K562 (cell line): Measurements from ENCODE around the gene MPHOSPH9. TPM values are rescaled to one million over a fixed set of nuclear protein-coding genes. Genes with fewer than 3 reads are reported as not detected.

Experiments used
- BACH1 ChIP-seq: fragments of 200-800 bp; sonication (Bioruptor generic); IDR thresholded peaks from 2 replicates; pipeline ENCODE4 v1.6.1; 2016; ENCODE audit warnings: missing genetic modification characterization, missing compliant biosample characterization
- C11orf30 ChIP-seq: fragments of 450-650 bp; IDR thresholded peaks from 2 replicates; pipeline ENCODE4 v1.6.1; 2016; ENCODE audit warnings: low read depth, mild to moderate bottlenecking
- ESRRA ChIP-seq: fragments of 450-650 bp; IDR thresholded peaks from 2 replicates; pipeline ENCODE4 v1.6.1; 2014; ENCODE audit warnings: low read depth, mild to moderate bottlenecking, moderate library complexity, borderline replicate concordance
- HDGF ChIP-seq: fragments of 450-650 bp; IDR thresholded peaks from 2 replicates; pipeline ENCODE4 v1.6.1; 2016
- JUN ChIP-seq, 2 experiments: sonication (generic) in 1 of 2; formaldehyde crosslinking in 1 of 2; IDR thresholded peaks; 2 replicates each; pipeline versions ENCODE4 v1.6.1 to v1.8.0; 2012 to 2022; ENCODE audit warnings: borderline replicate concordance in 2 of 2, mild to moderate bottlenecking in 2 of 2, improper control_type of control experiment in 1 of 2, low read depth in 1 of 2, low read length in 1 of 2, missing genetic modification reagents in 1 of 2
- JUND ChIP-seq, 2 experiments: IDR thresholded peaks; 2 replicates in 1 of 2; 3 replicates in 1 of 2; pipeline ENCODE4 v1.6.1; 2011; ENCODE audit warnings: borderline replicate concordance in 2 of 2, low read depth in 2 of 2, low read length in 2 of 2, improper control_type of control experiment in 1 of 2, missing biosample characterization in 1 of 2, missing genetic modification characterization in 1 of 2, missing genetic modification reagents in 1 of 2
- KAT8 ChIP-seq: fragments of 450-650 bp; IDR thresholded peaks from 2 replicates; pipeline ENCODE4 v1.6.1; 2016; ENCODE audit warnings: low read depth, mild to moderate bottlenecking
- NRF1 ChIP-seq, 2 experiments: fragments of 450-650 bp; IDR thresholded peaks in 1 of 2; conservative IDR thresholded peaks in 1 of 2; 2 replicates each; pipeline ENCODE4 v1.6.1; 2014; ENCODE audit warnings: mild to moderate bottlenecking in 2 of 2
- POLR3G ChIP-seq: IDR thresholded peaks from 2 replicates; pipeline ENCODE4 v1.6.1; 2011; ENCODE audit not compliant: insufficient read length, insufficient replicate concordance; ENCODE audit errors: extremely low read depth
- RFX5 ChIP-seq: IDR thresholded peaks from 2 replicates; pipeline ENCODE4 v1.6.1; 2011; ENCODE audit warnings: low read depth, mild to moderate bottlenecking, improper control_type of control experiment, low read length
- polyA plus RNA-seq, 8 experiments: library from polyadenylated mRNA; depleted of rRNA in 4 of 8; stranded (reverse) in 5 of 8; unstranded in 3 of 8; fragments of >200 nt; fragmentation: Nextera tagmentation in 2 of 8; fragmentation: Illumina TruSeq in 1 of 8; extraction: Ambion mirVana in 2 of 8; extraction: Trizol in 1 of 8; gene quantifications; 2 replicates each; pipeline versions ENCODE4 v1.2.1 to v1.2.3, GENCODE V29; 2011 to 2014; ENCODE audit warnings: inconsistent platforms in 1 of 8, missing spikeins in 1 of 8
- total RNA-seq, 7 experiments: library from RNA; depleted of rRNA in 6 of 7; stranded (reverse); fragments of >200 nt in 6 of 7; fragmentation: Illumina TruSeq in 2 of 7; extraction: Trizol in 2 of 7; gene quantifications; 2 replicates each; pipeline versions ENCODE4 v1.2.1 to v1.2.3, GENCODE V29; 2011 to 2021; ENCODE audit warnings: low replicate concordance in 1 of 7
- TF ChIP-seq, protein P1 (sequence below), 2 experiments: fragments of 450-650 bp in 1 of 2; sonication (generic) in 1 of 2; formaldehyde crosslinking in 1 of 2; IDR thresholded peaks in 1 of 2; conservative IDR thresholded peaks in 1 of 2; 2 replicates each; pipeline versions ENCODE4 v1.6.1 to v1.8.1; 2016 to 2023; ENCODE audit warnings: mild to moderate bottlenecking in 2 of 2, moderate library complexity in 2 of 2, inconsistent platforms in 1 of 2, missing genetic modification reagents in 1 of 2
- TF ChIP-seq, protein P2 (sequence below): fragments of 250-450 bp; sonication (Bioruptor Pico); IDR thresholded peaks from 2 replicates; pipeline ENCODE4 v1.4.0; 2020; ENCODE audit warnings: mild to moderate bottlenecking, moderate library complexity

MPHOSPH9 gene
- total and polyA plus RNA-seq, 9 of the 15 experiments (the other 6 are each of a cell fraction or from before 2014, with no cell fraction given), result 14.2 to 103 (median 54.5) TPM

GRCh38 chr12:123141615-123142517 is 91.1 kb downstream of the MPHOSPH9 start (continued):
- TF ChIP-seq, protein P1, sequence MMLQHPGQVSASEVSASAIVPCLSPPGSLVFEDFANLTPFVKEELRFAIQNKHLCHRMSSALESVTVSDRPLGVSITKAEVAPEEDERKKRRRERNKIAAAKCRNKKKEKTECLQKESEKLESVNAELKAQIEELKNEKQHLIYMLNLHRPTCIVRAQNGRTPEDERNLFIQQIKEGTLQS (IDR thresholded peaks at IDR 0.05), result peak; percentile 65; the same call in 1 of the 2 replicates
- TF ChIP-seq, protein P1 (CRISPR knock-in tag; conservative IDR thresholded peaks at IDR 0.05), result no peak
- TF ChIP-seq POLR3G, result no peak
- no peak for TF ChIP-seq HDGF
- TF ChIP-seq RFX5, result no peak
- TF ChIP-seq JUND (IDR thresholded peaks at IDR 0.05; ENCODE audit: borderline replicate concordance, low read depth, low read length), result peak; percentile 66; the same call in 1 of the 2 replicates
- no peak for TF ChIP-seq JUND (tag; IDR thresholded peaks at IDR 0.05; ENCODE audit: borderline replicate concordance, low read depth, low read length)
- peak; percentile 43; the same call in 1 of the 2 replicates for TF ChIP-seq ESRRA
- TF ChIP-seq KAT8, result no peak
- TF ChIP-seq NRF1 (conservative IDR thresholded peaks at IDR 0.05 in 1 of 2, IDR thresholded peaks at IDR 0.05 in 1 of 2), result no peak
- TF ChIP-seq, protein P2, sequence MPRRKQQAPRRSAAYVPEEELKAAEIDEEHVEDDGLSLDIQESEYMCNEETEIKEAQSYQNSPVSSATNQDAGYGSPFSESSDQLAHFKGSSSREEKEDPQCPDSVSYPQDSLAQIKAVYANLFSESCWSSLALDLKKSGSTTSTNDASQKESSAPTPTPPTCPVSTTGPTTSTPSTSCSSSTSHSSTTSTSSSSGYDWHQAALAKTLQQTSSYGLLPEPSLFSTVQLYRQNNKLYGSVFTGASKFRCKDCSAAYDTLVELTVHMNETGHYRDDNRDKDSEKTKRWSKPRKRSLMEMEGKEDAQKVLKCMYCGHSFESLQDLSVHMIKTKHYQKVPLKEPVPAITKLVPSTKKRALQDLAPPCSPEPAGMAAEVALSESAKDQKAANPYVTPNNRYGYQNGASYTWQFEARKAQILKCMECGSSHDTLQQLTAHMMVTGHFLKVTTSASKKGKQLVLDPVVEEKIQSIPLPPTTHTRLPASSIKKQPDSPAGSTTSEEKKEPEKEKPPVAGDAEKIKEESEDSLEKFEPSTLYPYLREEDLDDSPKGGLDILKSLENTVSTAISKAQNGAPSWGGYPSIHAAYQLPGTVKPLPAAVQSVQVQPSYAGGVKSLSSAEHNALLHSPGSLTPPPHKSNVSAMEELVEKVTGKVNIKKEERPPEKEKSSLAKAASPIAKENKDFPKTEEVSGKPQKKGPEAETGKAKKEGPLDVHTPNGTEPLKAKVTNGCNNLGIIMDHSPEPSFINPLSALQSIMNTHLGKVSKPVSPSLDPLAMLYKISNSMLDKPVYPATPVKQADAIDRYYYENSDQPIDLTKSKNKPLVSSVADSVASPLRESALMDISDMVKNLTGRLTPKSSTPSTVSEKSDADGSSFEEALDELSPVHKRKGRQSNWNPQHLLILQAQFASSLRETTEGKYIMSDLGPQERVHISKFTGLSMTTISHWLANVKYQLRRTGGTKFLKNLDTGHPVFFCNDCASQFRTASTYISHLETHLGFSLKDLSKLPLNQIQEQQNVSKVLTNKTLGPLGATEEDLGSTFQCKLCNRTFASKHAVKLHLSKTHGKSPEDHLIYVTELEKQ, result no peak
- no peak for TF ChIP-seq BACH1 (tag)
- 0 out of 2 replicates have a peak, but pooled peaks have one; percentile 16 for TF ChIP-seq JUN (IDR thresholded peaks at IDR 0.05; ENCODE audit: borderline replicate concordance, low read depth, low read length)
- no peak for TF ChIP-seq JUN (CRISPR knock-in tag; IDR thresholded peaks at IDR 0.05; ENCODE audit: borderline replicate concordance)
- TF ChIP-seq C11orf30, result peak; percentile 50
